HepG2 (cell line): ENCODE measurements around the gene GP9. TPM values are rescaled to one million over a fixed set of nuclear protein-coding genes. Genes with fewer than 3 reads are reported as not detected.

Source experiments
- ATAC-seq: fragments of 200-7000 bp; cut with Tn5 transposase; 3 replicates; pipeline ENCODE4 v1.9.1; 2020; ENCODE audit warnings: mild to moderate bottlenecking, moderate library complexity
- BruUV-seq: library from RNA; stranded (reverse); fragments of 400-500 nt; replicated peaks from 2 replicates; lab custom pipeline; 2021; lab: Mats Ljungman, UMichigan
- CTCF ChIA-PET: fragments of 300-600 bp; formaldehyde crosslinking; extraction: SDS; loops from one replicate; lab custom pipeline; 2021; ENCODE audit warnings: low total read pairs, inconsistent platforms, low intra/inter-chr PET ratio; lab: Yijun Ruan, JAX
- POLR2A ChIA-PET: fragments of 350-600 bp; sonication (Branson Sonifier 250); formaldehyde crosslinking; loops from one replicate; lab custom pipeline; 2020; ENCODE audit warnings: antibody characterized with exemption, inconsistent platforms; lab: Yijun Ruan, JAX
- DNase-seq: peaks from one replicate; pipeline ENCODE4 v3.0.0-alpha.2; 2015; ENCODE audit warnings: low spot score
- FAIRE-seq: peaks from 3 replicates; lab custom pipeline; 2011; peaks lifted over from hg19 to GRCh38; lab: Jason Lieb, UNC
- H2AFZ ChIP-seq: one replicate; pipeline ENCODE4 v1.6.1; 2011; ENCODE audit warnings: low read length, inconsistent platforms
- H3K27ac ChIP-seq: fragments of 300-600 bp; 3 replicates; pipeline ENCODE4 v1.8.0; 2011; ENCODE audit warnings: mixed run types, mild to moderate bottlenecking, mixed read lengths, low read length, inconsistent platforms; ENCODE audit not compliant: insufficient read depth; ENCODE audit errors: extremely low read length
- H3K27me3 ChIP-seq, 2 experiments: fragments of 200-600 bp in 1 of 2; 2 replicates in 1 of 2; 3 replicates in 1 of 2; pipeline versions ENCODE4 v1.6.0 to v1.8.0; 2011; ENCODE audit warnings: low read length in 2 of 2, mild to moderate bottlenecking in 2 of 2, moderate library complexity in 2 of 2, inconsistent platforms in 1 of 2; ENCODE audit not compliant: insufficient read depth in 2 of 2, control insufficient read depth in 1 of 2
- H3K36me3 ChIP-seq, 2 experiments: fragments of 200-600 bp in 1 of 2; replicated peaks in 1 of 2; 2 replicates in 1 of 2; 3 replicates in 1 of 2; pipeline versions ENCODE4 v1.5.1 to v1.8.0; 2011; ENCODE audit warnings: low read length in 2 of 2, inconsistent platforms in 1 of 2; ENCODE audit not compliant: insufficient read depth in 2 of 2, control insufficient read depth in 1 of 2
- H3K4me1 ChIP-seq: 2 replicates; pipeline ENCODE4 v1.5.1; 2012; ENCODE audit warnings: low read length, inconsistent platforms; ENCODE audit not compliant: insufficient read depth
- H3K4me2 ChIP-seq: 2 replicates; pipeline ENCODE4 v1.6.0; 2011; ENCODE audit warnings: low read depth, low read length, inconsistent platforms
- H3K4me3 ChIP-seq, 3 experiments: fragments of 200-600 bp in 1 of 3; sonication (generic), shearing (Covaris generic) in 1 of 3; replicated peaks in 1 of 3; 2 replicates each; pipeline ENCODE4 v1.5.1; 2011 to 2016; ENCODE audit warnings: low read length in 3 of 3, inconsistent platforms in 2 of 3, low read depth in 2 of 3, mild to moderate bottlenecking in 2 of 3, control low read depth in 1 of 3, mixed read lengths in 1 of 3; ENCODE audit not compliant: insufficient read depth in 1 of 3
- H3K79me2 ChIP-seq: one replicate; pipeline ENCODE4 v1.6.1; 2011; ENCODE audit warnings: low read length, inconsistent platforms; ENCODE audit not compliant: insufficient read depth
- H3K9ac ChIP-seq: 2 replicates; pipeline ENCODE4 v1.6.0; 2011; ENCODE audit warnings: mild to moderate bottlenecking, low read depth, low read length, inconsistent platforms; ENCODE audit not compliant: insufficient read depth
- H3K9me3 ChIP-seq: 2 replicates; pipeline ENCODE4 v1.5.1; 2012; ENCODE audit warnings: mild to moderate bottlenecking, low read length
- H4K20me1 ChIP-seq: 2 replicates; pipeline ENCODE4 v1.6.0; 2011; ENCODE audit warnings: inconsistent platforms, mild to moderate bottlenecking, low read length, moderate library complexity; ENCODE audit not compliant: insufficient read depth
- BATF2 ChIP-seq: sonication (generic); formaldehyde crosslinking; IDR thresholded peaks from 2 replicates; pipeline ENCODE4 v1.8.0; 2022; ENCODE audit warnings: mild to moderate bottlenecking, missing genetic modification reagents, moderate library complexity
- CAMTA2 ChIP-seq: sonication (generic); formaldehyde crosslinking; IDR thresholded peaks from 2 replicates; pipeline ENCODE4 v1.4.0; 2020; ENCODE audit warnings: mild to moderate bottlenecking, missing genetic modification reagents, borderline replicate concordance
- CENPBD1 ChIP-seq: sonication (generic); formaldehyde crosslinking; IDR thresholded peaks from 2 replicates; pipeline ENCODE4 v1.8.0; 2022; ENCODE audit warnings: missing genetic modification reagents, low read depth, mild to moderate bottlenecking, borderline replicate concordance
- HDAC6 ChIP-seq: fragments of 200-600 bp; sonication (generic); IDR thresholded peaks from 2 replicates; pipeline ENCODE4 v1.7.0; 2017; ENCODE audit warnings: mild to moderate bottlenecking, antibody characterized with exemption, low read length, low read depth
- RFXAP ChIP-seq: sonication (generic); formaldehyde crosslinking; IDR thresholded peaks from 2 replicates; pipeline ENCODE4 v1.4.0; 2020; ENCODE audit warnings: missing genetic modification reagents, borderline replicate concordance
- ZBTB10 ChIP-seq: sonication (generic); formaldehyde crosslinking; IDR thresholded peaks from 2 replicates; pipeline ENCODE4 v1.4.0; 2020; ENCODE audit warnings: missing genetic modification reagents, borderline replicate concordance
- ZBTB7A ChIP-seq: sonication (generic); formaldehyde crosslinking; IDR thresholded peaks from 2 replicates; pipeline ENCODE4 v1.8.0; 2022; ENCODE audit warnings: mild to moderate bottlenecking, missing genetic modification reagents
- ZNF629 ChIP-seq: sonication (generic); formaldehyde crosslinking; conservative IDR thresholded peaks from 2 replicates; pipeline ENCODE4 v1.5.0; 2020; ENCODE audit warnings: missing genetic modification reagents
- ZZZ3 ChIP-seq: sonication (generic); formaldehyde crosslinking; IDR thresholded peaks from 2 replicates; pipeline ENCODE4 v1.4.0; 2020; ENCODE audit warnings: missing genetic modification reagents, mild to moderate bottlenecking, borderline replicate concordance
- WGBS: methylation state at CpG from one replicate; pipeline ENCODE4 v1.1.6; 2017; ENCODE audit warnings: low lambda C conversion rate; 5-methylcytosine and 5-hydroxymethylcytosine counted together
- in situ Hi-C: cut with HindIII; loops from 2 replicates; pipeline ENCODE4 v1.10.0; 2017; ENCODE audit warnings: low pct_unique_long_range_greater_than_20kb; ENCODE audit not compliant: extremely low pct_ligation_motif_present
- intact Hi-C: fragments of 100-400 bp; cut with micrococcal nuclease; formaldehyde crosslinking; loops from one replicate; pipeline ENCODE4 v1.10.0; 2022; ENCODE audit not compliant: unreplicated experiment
- polyA plus RNA-seq, 8 experiments: library from polyadenylated mRNA; depleted of rRNA in 3 of 8; stranded (reverse) in 7 of 8; unstranded in 1 of 8; fragments of >200 nt; fragmentation: Illumina TruSeq in 4 of 8; extraction: Trizol in 4 of 8; gene quantifications; 2 replicates each; pipeline versions ENCODE4 v1.2.1 to v1.2.3, GENCODE V29; 2011 to 2016; ENCODE audit warnings: low read depth in 4 of 8, missing spikeins in 1 of 8, mixed read lengths in 1 of 8; ENCODE audit not compliant: insufficient read depth in 1 of 8
- total RNA-seq, 5 experiments: library from RNA; depleted of rRNA; stranded (reverse); fragments of >200 nt; fragmentation: Illumina TruSeq; extraction: Trizol; gene quantifications; 2 replicates each; pipeline ENCODE4 v1.2.3, GENCODE V29; 2016; ENCODE audit warnings: low read depth in 1 of 5

Gene GP9
- total and polyA plus RNA-seq, 2 of the 13 experiments (the other 11 are each of a cell fraction or from before 2014, with no cell fraction given), result not detected

GRCh38 chr3:129095285-129095684, 34.7 kb downstream of the GP9 start:
- peaks cover 21 to 37% of the 10 kb centered on the region in 2 experiments; a peak in 4 of 5 replicates for H3K36me3 ChIP-seq
- ChIA-PET CTCF (no interaction called here), POLR2A (no interaction called here)
- intact Hi-C loops, result no loop called here
- no peak overlapping the region for H3K9ac ChIP-seq
- no peak overlapping the region for H3K4me2 ChIP-seq
- BruUV-seq, result no TSS peak
- DNase-seq (no peak), ATAC-seq (no peak)
- no peaks in the 10 kb centered on the region for H3K27me3 ChIP-seq
- H3K79me2 ChIP-seq, result peaks cover 16% of the 10 kb centered on the region
- H3K4me1 ChIP-seq, result no peaks in the 10 kb centered on the region
- H3K9me3 ChIP-seq, result no peaks in the 10 kb centered on the region
- WGBS, result no CpG with 5 or more reads among the region's 10 CpGs
- no peak for TF ChIP-seq ZNF629 (CRISPR knock-in tag)
- no peak for TF ChIP-seq CAMTA2 (CRISPR knock-in tag)
- TF ChIP-seq CENPBD1 (CRISPR knock-in tag), result no peak
- no peak for TF ChIP-seq RFXAP
- TF ChIP-seq ZZZ3 (CRISPR knock-in tag), result no peak
- TF ChIP-seq BATF2 (CRISPR knock-in tag), result no peak
- no peak for TF ChIP-seq HDAC6
- TF ChIP-seq, all 625 proteins: peak for 0
- in situ Hi-C loops, result no loop called here
- no peak overlapping the region for H3K4me3 ChIP-seq
- peaks cover 24% of the 10 kb centered on the region for H4K20me1 ChIP-seq
- no peak overlapping the region for H2AFZ ChIP-seq
- no peak for FAIRE-seq
- no peak overlapping the region for H3K27ac ChIP-seq

GRCh38 chr3:129100274-129100673, 39.7 kb downstream of the GP9 start:
- Histone ChIP-seq H3K4me1 (no peaks in the 10 kb centered on the region), H2AFZ (no peak overlapping the region), H3K27ac (no peak overlapping the region), H3K9ac (no peak overlapping the region), H4K20me1 (peaks cover 33% of the 10 kb centered on the region; the same call in 1 of the 2 replicates), H3K27me3 (no peaks in the 10 kb centered on the region), H3K4me2 (no peak overlapping the region), H3K79me2 (peaks cover 40% of the 10 kb centered on the region), H3K36me3 (peaks cover 9 to 26% of the 10 kb centered on the region in 2 experiments; a peak in 4 of 5 replicates), H3K4me3 (no peak overlapping the region), H3K9me3 (no peaks in the 10 kb centered on the region)
- in situ Hi-C loops (no loop called here), intact Hi-C loops (no loop called here)
- WGBS, result 70% methylated on average over 1 of the region's 1 CpG
- DNase-seq (no peak), FAIRE-seq (no peak), ATAC-seq (no peak)
- ChIA-PET CTCF (no interaction called here), POLR2A (no interaction called here)
- BruUV-seq, result no TSS peak
- TF ChIP-seq ZBTB7A (CRISPR knock-in tag) (no peak), ZBTB10 (CRISPR knock-in tag) (no peak)
